Fibroblast of gingiva (primary cell): Measurements from ENCODE around the gene NSUN5.
"Not testable (repeated sequence)": the region's sequence is repeated elsewhere in the genome, so short reads cannot be mapped to it uniquely, and the experiment has no call there.

Experiments used
- DNase-seq: peaks from one replicate; pipeline ENCODE4 v3.0.0-alpha.2; 2011; ENCODE audit warnings: low read depth

The NSUN5 gene

GRCh38 chr7:73325424-73325823, 16.8 kb upstream of the NSUN5 start:
- not testable (repeated sequence) for DNase-seq

GRCh38 chr7:73324081-73324845, 15.6 kb upstream of the NSUN5 start:
- peak; percentile 11 for DNase-seq

GRCh38 chr7:73323434-73324080, 14.9 kb upstream of the NSUN5 start:
- not testable (repeated sequence) for DNase-seq

DNA sequence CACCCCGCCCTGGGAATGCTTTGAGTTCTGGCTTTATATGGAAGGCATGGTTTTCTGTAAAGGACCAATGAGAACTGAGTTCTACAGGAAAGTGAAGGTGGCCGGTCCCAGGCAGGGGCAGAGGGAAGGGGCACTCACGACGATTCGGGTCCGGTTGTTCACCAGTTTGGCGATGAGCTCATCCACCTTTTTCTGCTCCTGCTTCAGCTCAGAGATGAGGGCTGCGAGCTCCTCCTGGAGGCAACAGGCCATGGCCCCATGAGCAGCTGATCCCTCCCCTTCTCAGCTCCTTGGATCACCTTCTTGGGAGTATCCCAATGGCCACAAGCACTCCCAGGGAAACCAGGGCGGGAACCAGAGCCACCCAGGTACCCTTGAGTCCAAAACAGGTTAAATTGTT, 11.4 kb upstream of the NSUN5 start:
- DNase-seq, result not testable (repeated sequence)

DNA sequence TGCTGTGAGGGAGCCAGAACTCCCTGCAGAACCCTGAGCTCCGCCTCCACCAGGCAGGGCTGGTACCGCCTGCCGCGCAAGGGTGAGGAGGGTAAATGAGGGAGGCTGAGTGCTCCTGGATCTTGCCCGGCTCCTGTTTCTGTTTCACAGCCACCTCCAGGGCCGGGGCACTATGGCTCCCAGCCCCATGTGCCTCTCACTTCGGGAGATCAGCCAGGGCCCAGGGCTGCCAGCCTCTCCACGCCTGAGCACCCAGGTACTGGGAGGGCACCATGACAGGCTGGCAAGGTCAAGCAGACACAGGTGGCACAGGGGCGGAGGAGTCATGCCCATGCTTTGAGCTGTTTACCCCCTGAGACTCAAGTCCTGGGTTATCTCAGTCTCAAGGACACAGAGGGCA, 10.9 kb upstream of the NSUN5 start:
- DNase-seq, result not testable (repeated sequence)

DNA sequence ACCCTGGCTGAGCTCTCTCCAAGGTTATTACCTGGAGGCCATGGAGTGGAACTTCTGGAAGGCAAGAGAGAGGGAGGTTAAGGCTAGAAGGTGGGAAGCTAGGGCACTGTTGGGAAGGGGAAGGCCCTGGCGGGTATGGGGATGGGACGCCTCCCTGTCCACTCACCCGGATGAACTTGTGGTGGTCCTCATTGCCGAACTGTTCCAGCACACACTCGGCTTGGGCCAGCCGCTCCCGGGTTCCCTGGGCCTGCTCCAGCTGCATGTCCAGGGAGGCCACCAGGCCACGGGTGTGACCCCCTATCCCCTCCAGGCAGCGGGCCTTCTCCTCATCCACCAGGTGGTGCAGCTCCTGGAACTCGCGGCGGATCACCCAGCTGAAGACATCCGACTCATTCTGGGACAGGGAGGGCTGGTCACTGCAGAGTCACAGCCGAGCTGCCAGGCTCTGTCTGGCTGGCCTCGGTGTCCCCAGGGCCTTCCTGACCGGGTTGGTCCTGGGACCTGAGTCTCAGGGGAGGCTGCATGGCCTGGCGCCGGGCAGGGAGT, 10.1 kb upstream of the NSUN5 start:
- not testable (repeated sequence) for DNase-seq

DNA sequence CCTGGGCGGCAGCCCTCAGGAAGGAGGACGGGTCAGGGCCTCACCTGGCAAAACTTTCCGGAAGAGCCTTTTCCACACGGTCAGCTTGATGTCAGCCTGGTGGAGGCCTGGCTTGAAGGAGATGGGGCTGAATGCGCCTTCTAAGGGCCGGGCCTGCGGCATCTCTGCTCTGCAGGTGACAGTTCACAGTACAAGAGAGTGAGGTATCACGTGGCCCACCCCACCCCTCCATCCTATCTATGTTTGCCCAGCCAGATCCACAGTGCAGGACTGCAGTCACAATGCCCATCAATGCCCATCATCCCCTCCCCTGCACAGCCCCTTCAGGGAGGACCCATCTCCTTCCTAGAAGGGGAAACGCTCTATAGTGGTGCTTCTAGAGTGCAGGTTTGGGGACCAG, 7.9 kb upstream of the NSUN5 start:
- DNase-seq, result no peak

DNA sequence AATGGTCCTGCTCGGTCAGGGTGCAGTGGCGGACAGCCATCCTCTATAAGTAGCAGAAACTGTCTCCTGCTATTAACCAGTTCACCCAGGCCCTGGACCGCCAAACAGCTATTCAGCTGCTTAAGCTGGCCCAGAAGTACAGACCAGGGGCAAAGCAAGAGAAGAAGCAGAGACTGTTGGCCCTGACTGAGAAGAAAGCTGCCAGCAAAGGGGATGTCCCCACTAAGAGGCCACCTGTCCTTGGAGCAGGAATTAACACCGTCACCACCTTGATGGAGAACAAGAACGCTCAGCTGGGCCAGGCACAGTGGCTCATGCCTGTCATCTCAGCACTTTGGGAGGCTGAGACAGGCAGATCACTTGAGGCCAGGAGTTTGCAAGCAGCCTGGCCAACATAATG, 5.6 kb upstream of the NSUN5 start:
- DNase-seq, result no peak

GRCh38 chr7:73313521-73313906, 4.9 kb upstream of the NSUN5 start:
- DNase-seq, result no peak

GRCh38 chr7:73312831-73313520, 4.3 kb upstream of the NSUN5 start:
- no peak for DNase-seq

DNA sequence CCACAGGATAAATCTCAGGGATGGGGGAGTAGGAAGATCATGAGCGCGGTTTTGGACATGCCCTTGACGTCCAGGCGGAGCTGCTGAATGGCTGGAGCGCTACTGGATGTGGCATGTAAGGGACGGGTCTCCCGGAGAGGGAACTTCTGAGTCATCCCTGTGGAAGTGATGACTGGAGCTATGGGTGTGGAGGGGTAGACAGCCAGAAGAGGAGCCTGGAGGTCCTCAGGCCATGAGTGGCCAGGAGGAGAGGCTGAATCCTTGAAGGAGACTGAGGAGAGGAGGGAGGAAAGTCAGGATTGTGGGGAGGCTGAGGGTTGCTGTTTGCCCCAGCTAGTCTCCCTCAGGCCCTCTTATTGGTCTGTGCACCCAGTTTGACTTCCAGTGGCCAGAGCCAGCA, 2.8 kb upstream of the NSUN5 start:
- not testable (repeated sequence) for DNase-seq

- no peak for DNase-seq
Measured at GRCh38 chr7:73308074-73308664, 457 bp downstream of the NSUN5 start.

GRCh38 chr7:73307436-73307835, 1.2 kb downstream of the NSUN5 start:
- no peak for DNase-seq

GRCh38 chr7:73304612-73305387, 3.8 kb downstream of the NSUN5 start:
- not testable (repeated sequence) for DNase-seq

- no peak for DNase-seq
Measured at GRCh38 chr7:73304071-73304470, 4.6 kb downstream of the NSUN5 start.

DNA sequence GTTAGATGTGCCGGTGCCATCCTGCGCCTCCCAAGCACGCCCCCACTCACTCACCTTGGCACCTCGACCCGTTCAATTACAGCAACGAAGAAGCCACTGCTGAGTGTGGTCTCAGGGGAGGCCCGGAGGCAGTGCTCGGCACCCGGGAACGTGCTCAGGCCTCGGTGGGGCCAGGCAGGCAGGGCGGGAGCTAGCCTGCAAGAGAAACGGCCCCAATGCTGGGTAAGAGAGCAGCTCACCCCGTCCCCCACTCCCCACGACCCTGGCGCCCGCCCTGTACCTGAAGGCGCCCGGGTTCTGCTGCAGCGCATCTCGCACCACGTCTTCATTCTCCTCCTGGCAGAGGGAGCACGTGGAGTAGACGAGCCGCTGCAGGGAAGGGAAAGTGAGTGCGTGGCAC, 5.1 kb downstream of the NSUN5 start:
- no peak for DNase-seq

GRCh38 chr7:73302846-73303245, 5.8 kb downstream of the NSUN5 start:
- DNase-seq, result not testable (repeated sequence)

- DNase-seq, result not testable (repeated sequence)
Measured at GRCh38 chr7:73301108-73301507, 7.5 kb downstream of the NSUN5 start.

DNA sequence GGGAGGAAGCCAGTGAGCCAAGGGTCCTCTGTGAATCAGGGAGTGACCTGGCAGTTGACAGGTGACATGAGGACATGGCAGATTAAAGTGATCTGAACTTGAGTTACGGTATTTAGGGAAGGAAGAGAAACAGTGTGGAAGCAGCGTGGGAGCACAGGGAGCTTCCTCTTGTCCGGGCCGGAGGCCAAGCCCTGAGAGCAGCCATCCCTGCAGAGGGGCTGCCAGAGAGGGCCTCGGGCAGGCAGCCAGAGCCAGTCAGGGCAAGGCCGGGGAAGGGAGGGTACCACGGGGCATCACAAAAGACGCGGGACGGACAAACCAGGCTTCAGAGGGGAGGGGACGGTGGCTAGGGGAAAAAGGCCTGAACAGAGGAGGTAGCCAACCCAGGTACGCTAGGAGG, 8.8 kb downstream of the NSUN5 start:
- not testable (repeated sequence) for DNase-seq

DNA sequence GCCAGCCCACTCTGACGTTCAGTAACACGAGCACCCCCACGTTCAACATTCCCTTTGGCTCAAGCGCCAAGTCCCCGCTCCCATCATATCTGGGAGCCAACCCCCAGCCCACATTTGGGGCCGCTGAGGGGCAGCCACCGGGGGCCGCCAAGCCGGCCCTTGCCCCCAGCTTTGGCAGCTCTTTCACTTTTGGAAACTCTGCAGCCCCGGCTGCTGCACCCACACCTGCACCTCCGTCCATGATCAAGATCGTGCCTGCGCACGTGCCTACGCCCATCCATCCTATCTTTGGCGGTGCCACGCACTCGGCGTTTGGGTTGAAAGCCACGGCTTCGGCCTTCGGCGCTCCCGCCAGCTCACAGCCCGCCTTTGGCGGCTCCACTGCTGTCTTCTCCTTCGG, 10.9 kb downstream of the NSUN5 start:
- DNase-seq, result not testable (repeated sequence)

GRCh38 chr7:73297235-73297634, 11.4 kb downstream of the NSUN5 start:
- DNase-seq, result not testable (repeated sequence)

- not testable (repeated sequence) for DNase-seq
Measured at GRCh38 chr7:73277210-73277609, 31.4 kb downstream of the NSUN5 start.
